ENCODE measurements around the gene ACTL7A.

GRCh38 chr9:108882052-108882888 lies 20.2 kb downstream of the ACTL7A start:
- TF ChIP-seq, protein P1, sequence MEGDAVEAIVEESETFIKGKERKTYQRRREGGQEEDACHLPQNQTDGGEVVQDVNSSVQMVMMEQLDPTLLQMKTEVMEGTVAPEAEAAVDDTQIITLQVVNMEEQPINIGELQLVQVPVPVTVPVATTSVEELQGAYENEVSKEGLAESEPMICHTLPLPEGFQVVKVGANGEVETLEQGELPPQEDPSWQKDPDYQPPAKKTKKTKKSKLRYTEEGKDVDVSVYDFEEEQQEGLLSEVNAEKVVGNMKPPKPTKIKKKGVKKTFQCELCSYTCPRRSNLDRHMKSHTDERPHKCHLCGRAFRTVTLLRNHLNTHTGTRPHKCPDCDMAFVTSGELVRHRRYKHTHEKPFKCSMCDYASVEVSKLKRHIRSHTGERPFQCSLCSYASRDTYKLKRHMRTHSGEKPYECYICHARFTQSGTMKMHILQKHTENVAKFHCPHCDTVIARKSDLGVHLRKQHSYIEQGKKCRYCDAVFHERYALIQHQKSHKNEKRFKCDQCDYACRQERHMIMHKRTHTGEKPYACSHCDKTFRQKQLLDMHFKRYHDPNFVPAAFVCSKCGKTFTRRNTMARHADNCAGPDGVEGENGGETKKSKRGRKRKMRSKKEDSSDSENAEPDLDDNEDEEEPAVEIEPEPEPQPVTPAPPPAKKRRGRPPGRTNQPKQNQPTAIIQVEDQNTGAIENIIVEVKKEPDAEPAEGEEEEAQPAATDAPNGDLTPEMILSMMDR (IDR thresholded peaks at IDR 0.05) = no peak
- no peak for TF ChIP-seq ZFX (IDR thresholded peaks at IDR 0.05; ENCODE audit: borderline replicate concordance)
